G401.6 (cell line): ENCODE measurements around the gene METTL23.
"Not testable (repeated sequence)": the region's sequence is repeated elsewhere in the genome, so short reads cannot be mapped to it uniquely, and the experiment has no call there.

Source experiments
- FAIRE-seq: peaks from 2 replicates; lab custom pipeline; 2012; peaks lifted over from hg19 to GRCh38; lab: Jason Lieb, UNC

The METTL23 gene

DNA sequence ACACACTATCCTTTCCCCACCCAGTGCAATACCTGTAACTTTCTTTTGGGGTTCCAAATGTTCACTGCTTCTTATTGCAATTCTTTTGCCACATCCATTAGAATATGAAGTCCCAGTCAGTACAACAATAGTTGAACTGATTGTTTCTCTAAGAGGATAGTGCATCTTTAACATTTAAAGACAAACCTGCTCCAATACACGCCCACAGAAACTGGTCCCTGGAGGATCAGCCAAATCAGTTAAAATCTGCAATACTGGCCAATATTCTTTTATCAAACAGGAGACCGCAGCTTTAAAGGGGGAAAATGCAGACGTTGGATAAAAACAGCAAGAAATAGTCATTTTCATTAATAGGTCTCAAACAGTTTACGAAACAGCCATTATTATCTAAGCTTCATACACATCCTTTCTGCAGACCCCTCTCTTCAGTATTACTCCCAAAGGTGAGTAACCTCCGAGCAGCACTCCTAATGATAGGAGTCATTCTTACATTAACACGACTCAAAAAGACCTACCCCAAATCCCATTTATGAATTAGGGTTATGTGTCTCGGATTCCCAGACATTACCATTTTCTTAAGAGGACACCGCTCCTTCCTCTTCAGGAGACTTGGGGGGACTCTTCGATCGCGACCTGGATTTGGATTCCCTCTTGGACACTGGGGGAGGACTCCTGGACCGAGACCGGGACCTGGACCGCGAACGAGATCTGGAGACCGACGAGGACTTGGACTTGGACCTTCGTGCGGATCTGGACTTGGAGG lies 9.1 kb downstream of the METTL23 start:
- FAIRE-seq, result no peak

DNA sequence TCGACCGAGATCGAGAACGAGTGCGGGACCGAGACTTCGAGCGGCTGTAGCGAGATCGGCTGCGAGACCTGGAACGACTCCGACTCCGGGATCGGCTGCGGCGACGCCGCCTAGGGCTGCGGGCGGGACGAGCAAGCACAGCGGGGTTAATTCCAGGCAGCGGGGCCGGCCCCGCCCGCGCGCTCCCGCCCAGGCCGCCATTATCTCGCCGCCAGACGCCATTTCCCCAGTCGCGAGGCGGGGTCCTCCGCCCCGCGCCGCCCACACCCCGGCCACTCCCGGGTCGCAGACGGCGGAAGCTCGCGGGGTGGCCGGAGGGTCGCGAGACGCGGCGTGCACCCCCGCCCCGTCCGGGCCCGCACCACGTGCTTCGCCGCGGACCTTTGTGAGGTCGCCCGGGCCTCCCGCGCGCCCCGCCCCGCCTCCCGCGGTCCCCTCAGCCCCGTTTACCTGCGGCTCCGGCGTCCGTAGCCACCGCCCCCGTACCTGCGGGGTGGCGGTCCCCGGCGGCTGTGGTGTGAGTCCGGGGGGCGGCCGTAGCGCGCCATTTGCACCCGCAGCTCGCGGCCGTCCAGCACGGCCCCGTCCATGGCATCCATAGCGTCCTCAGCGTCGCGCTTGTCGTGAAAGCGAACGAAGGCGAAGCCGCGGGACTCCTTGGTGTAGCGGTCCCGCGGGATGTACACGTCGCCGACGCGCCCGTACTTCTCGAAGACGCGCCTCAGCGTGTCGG lies 9.9 kb downstream of the METTL23 start:
- FAIRE-seq, result no peak

DNA sequence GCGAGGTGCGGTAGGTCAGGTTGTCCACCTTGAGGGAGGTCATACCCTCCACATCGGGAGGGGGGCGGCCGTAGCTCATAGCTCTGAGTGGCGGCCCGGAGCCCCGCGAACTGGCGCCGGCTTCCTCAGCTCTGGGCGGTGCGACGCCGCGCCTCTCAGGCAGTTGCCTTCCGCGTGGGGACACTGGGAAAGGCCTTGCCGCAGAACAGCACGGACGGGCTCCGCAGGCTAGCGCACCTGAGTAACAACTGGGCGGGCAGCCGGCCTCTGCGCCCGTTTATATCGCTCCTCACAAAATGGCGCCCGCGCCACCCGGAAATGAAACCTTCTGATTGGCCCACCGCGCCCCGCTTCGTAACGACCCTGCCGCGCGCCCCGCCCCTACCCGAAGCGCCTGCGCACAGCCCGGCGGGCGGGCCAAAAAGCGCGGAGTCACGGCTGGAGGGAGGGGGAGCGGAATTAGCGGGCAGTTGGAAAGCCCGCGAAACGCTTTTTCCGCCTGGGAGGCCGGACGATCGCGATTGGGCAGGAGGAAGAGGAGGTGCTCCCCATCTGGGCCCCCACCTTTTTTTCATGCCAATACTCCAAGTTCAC lies 10.5 kb downstream of the METTL23 start, which contains the start of gene SRSF2:
TSS of gene SRSF2 (minus strand) at position 250 of the 594 bp plus-strand sequence. CDS start at position 79, 171 bp downstream.
- peak; percentile 95 for FAIRE-seq

DNA sequence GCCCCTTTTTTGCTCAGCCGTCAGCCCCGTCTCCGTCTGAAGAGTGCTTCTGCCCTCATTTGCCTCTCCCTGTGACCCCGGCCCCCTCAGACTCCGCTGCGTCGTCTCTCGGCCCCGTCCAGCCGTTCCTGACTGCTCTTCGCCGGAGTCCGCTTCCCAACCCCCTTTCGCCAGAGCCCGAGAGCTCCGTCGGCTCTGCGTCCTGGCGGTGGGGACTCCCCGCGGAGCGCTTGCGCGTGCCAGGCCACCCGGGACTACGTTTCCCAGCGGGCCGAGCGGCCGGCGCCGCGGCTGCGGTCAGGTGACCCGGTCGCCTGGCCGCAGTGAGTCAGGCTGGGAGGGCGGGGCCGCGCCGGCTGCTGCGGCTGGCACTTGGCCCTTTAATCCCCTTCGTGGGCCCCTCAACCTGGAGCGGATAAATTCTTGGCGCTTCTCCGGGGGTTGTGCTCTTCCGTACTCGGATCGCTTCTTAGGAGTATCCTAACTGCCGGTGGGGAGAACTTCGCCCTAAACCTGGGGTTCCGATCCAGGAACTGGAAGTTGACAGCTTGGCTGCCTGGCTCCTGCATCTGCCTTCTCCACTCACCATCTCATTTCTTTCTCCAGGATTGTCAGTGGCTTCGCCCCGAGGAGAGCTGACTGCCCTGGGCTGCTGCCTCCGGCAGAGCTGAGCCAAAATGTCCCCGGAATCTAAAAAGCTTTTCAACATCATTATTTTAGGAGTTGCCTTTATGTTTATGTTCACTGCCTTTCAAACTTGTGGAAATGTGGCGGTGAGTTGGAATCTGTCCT lies 11.2 kb downstream of the METTL23 start, which contains the start of gene MFSD11:
TSS of gene MFSD11 (plus strand) at position 444 of the 792 bp plus-strand sequence. CDS start at position 678, 234 bp downstream.
- no peak for FAIRE-seq

DNA sequence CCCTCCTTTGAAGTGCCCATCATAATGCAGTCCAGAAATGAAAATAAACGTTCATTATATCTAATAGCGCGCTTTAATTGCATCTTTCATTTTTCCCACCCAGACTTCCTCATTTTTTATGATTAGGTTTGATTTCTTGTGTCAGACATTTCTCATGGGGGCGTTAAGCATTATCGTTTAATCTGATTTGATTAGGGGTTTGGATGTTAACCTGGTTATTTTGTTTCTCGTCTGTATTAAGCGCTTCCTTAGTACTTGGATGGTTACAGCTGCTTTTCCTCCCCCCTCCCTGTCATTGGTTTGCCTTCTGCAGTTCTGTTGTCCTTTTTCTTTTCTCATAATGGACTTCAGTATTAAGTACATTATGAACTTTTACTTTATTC lies 11.8 kb downstream of the METTL23 start:
- FAIRE-seq, result no peak

DNA sequence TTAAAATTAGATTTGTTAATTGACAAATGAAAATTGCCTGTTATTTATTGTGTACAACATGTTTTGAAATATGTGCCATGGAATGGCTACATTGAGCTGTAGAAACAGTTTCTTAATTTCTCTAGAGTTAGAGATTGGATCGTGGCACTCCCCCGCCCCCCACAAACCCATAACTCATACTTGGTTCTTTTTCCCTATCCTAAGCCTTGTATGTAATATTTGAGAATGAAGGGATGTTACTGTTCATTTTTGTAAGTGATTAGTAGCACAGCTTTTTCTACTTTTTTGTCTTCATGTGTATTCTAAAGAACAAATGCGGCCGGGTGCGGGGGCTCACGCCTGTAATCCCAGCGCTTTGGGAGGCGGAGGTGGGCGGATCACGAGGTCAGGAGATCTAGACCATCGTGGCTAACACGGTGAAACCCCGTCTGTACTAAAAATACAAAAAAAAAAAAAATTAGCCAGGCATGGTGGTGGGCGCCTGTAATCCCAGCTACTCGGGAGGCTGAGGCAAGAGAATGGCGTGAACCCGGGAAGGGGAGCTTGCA lies 13.0 kb downstream of the METTL23 start:
- not testable (repeated sequence) for FAIRE-seq

DNA sequence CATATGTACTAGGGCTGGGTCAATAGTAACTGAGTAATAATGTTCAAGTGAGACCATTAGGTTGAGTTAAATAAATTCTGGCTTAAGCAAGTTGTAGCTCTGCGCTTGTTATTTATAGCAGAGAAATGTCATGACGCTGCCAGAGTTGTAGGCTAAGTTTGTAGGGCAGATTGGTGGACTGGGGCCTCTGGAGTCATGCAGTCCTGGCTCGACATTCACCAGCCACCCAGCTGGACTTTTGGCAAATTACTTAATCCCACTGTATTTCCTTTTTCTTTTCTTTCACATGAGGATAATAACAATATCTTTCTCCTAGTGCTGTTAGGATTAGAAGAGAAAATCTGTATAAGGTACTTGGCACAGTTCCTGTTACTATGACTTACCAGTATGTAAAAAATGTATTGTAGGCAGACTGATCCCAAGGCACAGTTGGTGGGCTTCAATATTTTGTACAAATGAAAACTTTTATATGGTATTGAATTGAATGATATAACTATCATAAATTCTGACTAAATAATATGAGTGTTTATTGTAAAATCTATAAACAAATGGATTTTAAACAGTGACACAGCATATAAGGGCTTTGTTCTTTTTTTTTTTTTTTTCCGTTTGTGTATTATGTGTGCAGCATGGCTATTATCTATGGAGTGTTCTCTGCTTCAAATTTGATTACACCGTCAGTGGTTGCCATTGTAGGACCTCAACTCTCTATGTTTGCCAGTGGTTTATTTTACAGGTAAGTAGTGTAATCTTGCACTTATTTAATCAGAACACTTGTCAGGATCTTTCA lies 13.9 kb downstream of the METTL23 start:
- no peak for FAIRE-seq

DNA sequence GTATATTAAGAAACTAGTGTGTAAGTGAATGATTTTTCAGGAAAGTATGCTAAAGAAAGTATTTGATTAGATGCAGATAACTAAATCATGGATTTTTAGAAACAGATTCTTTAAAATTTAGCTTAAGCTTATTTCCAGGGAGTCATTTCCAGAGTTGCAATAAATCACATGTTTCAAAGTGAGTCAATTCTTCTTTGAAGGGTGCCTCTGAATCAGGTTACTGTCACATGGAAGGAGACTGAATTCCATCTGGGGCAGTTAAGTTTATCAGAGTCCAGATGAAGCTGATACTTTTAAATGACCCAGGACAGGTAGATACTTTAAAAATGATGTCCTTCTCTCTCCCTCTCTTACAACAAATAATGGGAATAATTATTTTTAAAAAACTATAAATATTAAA lies 16.3 kb downstream of the METTL23 start:
- no peak for FAIRE-seq

DNA sequence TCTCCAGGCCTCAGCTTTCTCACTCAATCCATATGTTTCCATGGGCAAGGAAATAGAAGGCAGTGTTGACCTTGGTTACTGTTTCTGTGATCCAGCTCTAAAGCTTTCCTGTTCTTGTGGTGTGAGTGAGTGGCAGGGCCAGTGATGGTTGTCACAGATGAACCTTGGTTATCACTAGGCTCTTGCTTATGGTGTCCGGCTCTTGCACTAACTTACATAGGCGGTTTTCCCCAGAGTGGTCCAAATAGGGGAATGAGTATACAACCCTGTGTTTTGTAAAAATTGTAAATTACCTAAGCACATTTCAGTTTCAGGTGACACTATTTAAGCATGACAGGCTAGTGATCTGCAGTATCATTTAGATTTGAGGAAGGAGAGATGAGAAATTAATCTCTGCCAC lies 18.1 kb downstream of the METTL23 start:
- FAIRE-seq, result no peak

DNA sequence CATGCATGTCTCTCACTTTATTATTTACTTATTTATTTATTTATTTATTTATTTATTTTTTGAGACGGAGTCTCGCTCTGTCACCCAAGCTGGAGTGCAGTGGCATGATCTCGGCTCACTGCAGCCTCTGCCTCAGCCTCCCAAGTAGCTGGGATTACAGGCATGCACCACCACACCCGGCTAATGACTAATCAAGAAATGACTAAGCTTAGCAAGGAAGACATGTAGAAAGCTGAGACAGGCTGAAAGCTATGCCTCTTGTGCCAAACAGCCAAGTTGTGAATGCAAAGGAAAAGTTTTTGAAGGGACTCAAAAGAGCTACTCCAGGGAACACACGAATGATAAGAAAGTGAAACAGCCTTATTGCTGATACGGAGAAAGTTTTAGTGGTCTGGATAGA lies 19.1 kb downstream of the METTL23 start:
- not testable (repeated sequence) for FAIRE-seq

DNA sequence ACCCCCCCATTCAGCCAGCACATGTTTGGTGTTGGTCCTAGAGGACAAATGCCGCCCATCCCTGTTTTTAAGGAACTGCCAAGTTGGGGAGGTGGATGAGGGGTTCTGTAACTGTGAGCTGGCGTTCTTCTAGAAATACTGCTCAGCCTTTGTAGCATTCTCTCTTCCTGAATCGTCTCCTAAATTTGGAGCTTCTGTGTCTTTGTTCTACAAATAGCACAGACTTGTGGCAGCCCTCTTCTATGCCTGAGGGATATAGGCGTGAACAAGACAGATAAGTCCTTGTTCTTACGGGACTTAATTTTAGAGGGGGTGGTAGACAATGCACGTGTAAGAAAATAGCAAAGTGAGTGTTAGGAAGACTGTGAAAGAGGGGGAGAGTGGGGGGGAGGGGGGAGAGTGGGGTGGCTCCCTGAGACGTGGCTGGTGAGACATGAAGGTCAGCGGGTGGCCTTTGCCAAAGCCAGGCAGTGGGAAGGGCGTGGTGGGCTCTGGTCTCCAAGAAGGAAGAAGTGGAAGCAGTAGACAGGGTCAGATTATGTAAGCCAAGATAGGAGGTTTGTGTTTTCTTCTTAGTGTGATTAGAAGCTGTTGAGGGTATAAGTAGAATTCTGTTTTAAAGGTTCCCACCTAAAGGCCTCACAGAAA lies 21.2 kb downstream of the METTL23 start:
- no peak for FAIRE-seq

DNA sequence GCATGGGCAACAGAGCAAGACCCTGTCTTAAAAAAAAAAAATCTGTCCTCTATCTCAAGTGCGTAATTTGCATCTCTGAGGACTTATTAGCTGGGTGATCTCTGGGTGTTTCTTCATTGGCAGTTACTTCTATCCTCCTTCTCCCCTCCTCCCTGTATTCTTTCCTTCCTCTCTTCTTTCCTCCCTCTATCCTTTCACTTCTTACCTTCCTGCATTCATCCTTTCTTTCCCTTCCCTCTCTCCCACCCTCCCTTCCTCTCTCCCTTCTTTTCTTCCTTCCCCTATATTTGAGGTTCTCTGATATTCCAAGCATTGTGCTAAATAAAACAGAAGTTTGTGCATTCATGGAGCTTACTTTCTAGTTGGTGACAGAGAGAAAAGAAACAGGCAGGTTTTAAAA lies 22.0 kb downstream of the METTL23 start:
- no peak for FAIRE-seq

DNA sequence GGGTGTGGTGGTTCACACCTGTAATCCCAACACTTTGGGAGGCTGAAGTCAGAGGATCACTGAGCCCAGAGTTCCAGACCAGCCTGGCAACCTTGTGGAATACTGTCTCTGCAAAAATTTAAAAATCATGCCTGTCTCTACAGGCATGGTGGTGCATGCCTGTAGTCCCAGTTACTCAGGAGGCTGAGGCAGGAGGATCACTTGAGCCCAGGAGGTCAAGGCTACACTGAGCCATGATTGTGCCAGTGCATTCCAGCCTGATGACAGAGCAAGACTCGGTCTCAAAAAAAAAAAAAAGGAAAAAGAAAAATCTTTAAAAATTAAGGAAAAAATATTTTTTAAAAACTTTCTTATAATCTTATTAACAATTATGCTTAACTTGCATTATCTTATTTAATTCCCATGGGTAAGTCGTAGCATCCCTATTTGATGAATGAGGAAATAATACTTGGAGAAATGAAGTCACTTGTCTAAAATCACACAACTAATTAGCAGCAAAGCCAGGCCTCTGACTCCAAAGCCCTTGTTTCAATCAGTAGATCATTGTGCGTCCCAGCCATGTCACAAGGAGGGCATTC lies 24.9 kb downstream of the METTL23 start:
- FAIRE-seq, result no peak

DNA sequence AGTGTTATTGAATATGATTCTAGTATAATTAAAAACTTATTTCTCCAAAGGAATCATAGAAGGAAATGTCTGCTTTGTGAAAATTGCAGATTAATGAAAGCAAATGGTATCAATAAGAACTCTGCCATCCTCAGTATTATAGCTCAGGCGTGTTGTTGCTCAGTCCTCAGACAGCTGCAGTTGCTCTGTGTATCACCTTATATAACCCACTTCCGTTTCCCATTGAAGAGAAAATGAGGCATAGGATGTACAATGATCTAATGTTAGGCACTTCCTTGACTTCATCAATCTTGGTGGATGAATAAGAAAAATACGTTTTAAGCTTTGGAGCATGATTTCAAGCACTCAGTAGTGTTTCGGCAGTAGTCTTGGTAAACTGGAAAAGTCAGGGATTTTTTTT lies 25.4 kb downstream of the METTL23 start:
- FAIRE-seq, result no peak

DNA sequence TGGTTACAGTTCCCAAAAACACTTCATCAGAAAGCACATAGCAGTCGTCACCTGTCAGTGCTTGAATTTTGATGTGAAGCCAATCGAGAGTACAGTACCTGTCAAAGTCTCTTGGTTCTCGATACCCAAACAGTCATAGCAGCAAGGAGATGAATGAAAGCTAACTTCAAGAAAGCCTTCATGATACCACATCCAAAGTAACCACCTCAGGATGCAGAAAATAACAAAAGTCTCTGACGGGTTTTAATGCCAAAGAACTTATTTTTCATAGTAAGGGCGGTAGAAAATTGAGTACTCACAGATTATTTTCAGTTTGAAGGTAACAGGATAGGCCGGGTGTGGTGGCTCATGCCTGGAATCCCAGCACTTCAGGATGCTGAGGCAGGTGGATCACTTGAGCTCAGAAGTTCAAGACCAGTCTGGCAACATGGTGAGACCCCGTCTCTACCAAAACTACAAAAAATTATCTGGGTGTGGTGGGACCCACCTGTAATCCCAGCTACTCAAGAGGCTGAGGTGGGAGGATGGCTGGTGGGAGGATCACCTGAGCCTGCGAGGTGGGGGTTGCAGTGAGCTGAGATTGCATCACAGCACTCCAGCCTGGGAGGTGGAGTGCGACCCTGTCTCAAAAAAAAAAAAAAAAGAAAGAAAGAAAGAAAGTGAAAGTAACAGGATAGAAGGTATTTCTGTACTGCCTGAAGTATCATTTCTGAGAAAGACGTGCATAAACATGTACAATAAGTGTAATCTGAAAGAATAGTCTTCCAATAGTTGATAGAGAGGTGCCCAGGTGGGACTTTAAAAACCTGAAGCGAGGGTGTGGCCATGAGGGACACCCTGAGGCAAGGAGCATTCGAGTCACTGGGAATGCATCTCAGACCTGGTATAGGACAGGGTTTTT lies 26.7 kb downstream of the METTL23 start:
- FAIRE-seq, result no peak

DNA sequence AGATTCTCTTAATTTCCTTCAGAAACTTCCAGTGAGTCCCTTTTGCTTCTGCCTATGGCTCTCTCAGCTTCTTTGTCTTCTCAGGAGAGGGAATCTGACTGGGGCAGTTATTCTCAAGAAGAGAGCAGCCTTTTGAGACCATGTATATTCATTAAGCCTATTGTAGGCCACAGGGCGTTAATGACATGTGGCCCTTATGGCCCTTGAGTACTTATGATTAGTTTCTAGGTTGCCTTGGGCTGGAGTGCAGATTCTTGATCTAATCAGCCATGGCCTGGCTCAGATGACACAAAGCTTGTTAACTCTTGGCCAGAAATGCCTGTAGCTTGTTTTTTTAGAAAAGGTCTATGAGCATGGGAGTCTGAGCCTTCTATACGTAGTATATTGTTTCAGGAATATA lies 28.6 kb downstream of the METTL23 start:
- no peak for FAIRE-seq

DNA sequence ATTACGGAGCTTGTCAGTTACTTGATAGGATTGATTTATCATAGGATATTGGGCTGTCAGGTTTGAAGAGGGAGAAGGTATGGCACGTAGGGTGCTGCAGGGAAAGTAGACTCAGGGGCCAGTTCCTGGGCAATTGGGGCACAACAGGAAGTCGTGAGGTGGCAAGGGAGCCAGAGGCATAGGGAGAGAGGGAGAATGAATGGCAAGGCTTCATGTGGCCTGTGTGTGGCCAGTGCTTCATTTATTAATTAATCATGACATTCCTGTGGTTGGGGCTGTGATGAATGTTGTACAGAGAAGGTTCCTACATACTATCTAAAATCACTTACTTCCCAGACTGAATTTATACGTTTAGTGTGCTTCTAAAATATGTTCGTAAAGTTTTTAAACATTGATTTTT lies 30.6 kb downstream of the METTL23 start:
- no peak for FAIRE-seq

DNA sequence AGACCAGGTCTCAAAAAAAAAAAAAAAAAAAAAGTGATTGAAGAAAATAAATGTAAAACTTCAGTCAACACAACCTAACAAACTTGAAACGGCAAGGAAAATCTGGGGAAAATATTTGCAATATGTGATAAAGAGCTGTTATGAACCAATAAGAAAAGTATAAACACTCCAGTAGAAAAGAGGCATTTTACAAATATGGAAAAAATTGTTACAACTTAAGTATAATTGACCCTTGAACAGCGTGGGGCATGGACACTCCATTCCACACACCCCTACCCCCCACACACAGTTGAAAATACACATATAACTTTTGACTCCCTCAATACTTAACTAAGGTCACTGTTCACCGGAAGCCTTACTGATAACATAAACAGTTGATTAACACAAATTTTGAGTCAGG lies 31.9 kb downstream of the METTL23 start:
- FAIRE-seq, result no peak

DNA sequence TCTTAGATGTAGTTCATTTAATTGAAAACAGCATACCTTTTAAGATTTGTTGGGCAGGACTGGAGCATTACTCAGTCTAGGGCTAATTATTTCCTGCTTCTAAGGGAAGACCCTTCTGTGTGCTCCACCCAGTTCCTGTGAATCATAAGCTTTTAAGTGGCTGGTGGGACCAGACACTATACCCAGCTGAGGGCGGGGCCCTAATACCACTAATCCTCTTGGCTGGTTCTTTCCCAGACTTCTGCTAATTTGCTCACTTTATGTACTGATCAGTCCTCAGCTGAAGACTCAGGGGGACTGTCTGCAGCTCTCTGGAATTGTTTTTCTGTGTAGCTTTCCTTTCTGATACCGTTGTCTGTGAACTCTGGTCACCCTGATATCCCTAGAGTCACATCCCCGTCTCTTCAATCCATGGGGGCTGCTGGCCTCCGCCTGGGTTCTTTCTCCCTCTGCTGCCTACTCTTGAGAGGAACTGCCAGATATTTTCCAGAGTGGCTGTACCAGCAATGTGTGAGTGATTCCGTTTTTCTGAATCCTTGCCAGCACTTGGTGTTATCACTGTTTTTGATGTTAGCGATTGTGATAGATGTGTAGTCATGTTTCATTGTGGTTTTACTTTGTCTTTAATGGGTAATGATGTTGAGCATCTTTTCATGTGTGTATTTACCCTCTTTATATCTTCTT lies 46.3 kb downstream of the METTL23 start:
- FAIRE-seq, result no peak
